Hematopoietic multipotent progenitor cell treated with erythropoietin and hydrocortisone succinate and interleukin-3 and kit ligand, for 8 days (in vitro differentiated cells): Measurements from ENCODE around the gene RTKN2.

Experiments
- DNase-seq: peaks from one replicate; pipeline ENCODE4 v3.0.0-alpha.2; 2015

RTKN2 gene

GRCh38 chr10:62170732-62171131 lies 97.9 kb downstream of the RTKN2 start:
- DNase-seq, result no peak

- DNase-seq, result no peak
Observed at GRCh38 chr10:62166331-62167131, 102.1 kb downstream of the RTKN2 start.

- DNase-seq, result no peak
Observed at GRCh38 chr10:62165803-62166202, 102.8 kb downstream of the RTKN2 start.

- no peak for DNase-seq
Observed at GRCh38 chr10:62163024-62163423, 105.6 kb downstream of the RTKN2 start.

GRCh38 chr10:62162261-62162981 lies 106.2 kb downstream of the RTKN2 start:
- DNase-seq, result no peak

GRCh38 chr10:62159351-62159750 lies 109.3 kb downstream of the RTKN2 start:
- DNase-seq, result no peak

- DNase-seq, result no peak
Observed at GRCh38 chr10:62157601-62158000, 111.0 kb downstream of the RTKN2 start.

GRCh38 chr10:62155054-62155680 lies 113.5 kb downstream of the RTKN2 start:
- no peak for DNase-seq

- DNase-seq, result no peak
Observed at GRCh38 chr10:62154231-62154630, 114.4 kb downstream of the RTKN2 start.

GRCh38 chr10:62153191-62153590 lies 115.5 kb downstream of the RTKN2 start:
- no peak for DNase-seq

GRCh38 chr10:62149621-62150020 lies 119.0 kb downstream of the RTKN2 start:
- DNase-seq, result no peak

GRCh38 chr10:62148155-62148554 lies 120.5 kb downstream of the RTKN2 start:
- no peak for DNase-seq

- no peak for DNase-seq
Observed at GRCh38 chr10:62147425-62147824, 121.2 kb downstream of the RTKN2 start.

- DNase-seq, result no peak
Observed at GRCh38 chr10:62136931-62137330, 131.7 kb downstream of the RTKN2 start.

GRCh38 chr10:62133618-62134017 lies 135.0 kb downstream of the RTKN2 start:
- no peak for DNase-seq
